MG63 (cell line): Measurements from ENCODE around the gene CCDC85C. TPM values are rescaled to one million over a fixed set of nuclear protein-coding genes. Genes with fewer than 3 reads are reported as not detected.

Experiments
- DNase-seq: peaks from one replicate; pipeline ENCODE4 v3.0.0-alpha.2; 2020
- H3K27me3 ChIP-seq: fragments of 250-450 bp; sonication (Bioruptor Pico); 2 replicates; pipeline ENCODE4 v1.5.1; 2020; ENCODE audit warnings: mild to moderate bottlenecking, moderate library complexity
- H3K36me3 ChIP-seq: fragments of 250-450 bp; sonication (Bioruptor Pico); 2 replicates; pipeline ENCODE4 v1.5.1; 2020; ENCODE audit warnings: mild to moderate bottlenecking, moderate library complexity
- H3K4me3 ChIP-seq: fragments of 250-450 bp; sonication (Bioruptor Pico); 2 replicates; pipeline ENCODE4 v1.5.1; 2020; ENCODE audit warnings: mild to moderate bottlenecking, moderate library complexity
- H3K9me3 ChIP-seq: fragments of 250-450 bp; sonication (Bioruptor Pico); 2 replicates; pipeline ENCODE4 v1.5.1; 2020; ENCODE audit warnings: mild to moderate bottlenecking, moderate library complexity
- total RNA-seq: library from RNA; depleted of rRNA; stranded (reverse); fragments of >200 nt; shearing (Covaris generic); gene quantifications from 2 replicates; pipeline ENCODE4 v1.2.3, GENCODE V29; 2014; ENCODE audit warnings: low replicate concordance

The CCDC85C gene
- total RNA-seq, 1 experiment from 2014 or later = 22.2 TPM

- Histone ChIP-seq H3K36me3 (no peaks in the 10 kb centered on the region), H3K27me3 (no peaks in the 10 kb centered on the region), H3K9me3 (no peaks in the 10 kb centered on the region), H3K4me3 (no peak overlapping the region)
- no peak for DNase-seq
Measured at GRCh38 chr14:99586054-99586760, 17.8 kb downstream of the CCDC85C start.

- DNase-seq = no peak
- no peaks in the 10 kb centered on the region for H3K9me3 ChIP-seq
- no peak overlapping the region for H3K4me3 ChIP-seq
- no peaks in the 10 kb centered on the region for H3K27me3 ChIP-seq
- H3K36me3 ChIP-seq = no peaks in the 10 kb centered on the region
Measured at GRCh38 chr14:99584823-99585222, 19.2 kb downstream of the CCDC85C start.

- H3K4me3 ChIP-seq = no peak overlapping the region
- no peaks in the 10 kb centered on the region for H3K36me3 ChIP-seq
- no peak for DNase-seq
- no peaks in the 10 kb centered on the region for H3K27me3 ChIP-seq
- no peaks in the 10 kb centered on the region for H3K9me3 ChIP-seq
Measured at GRCh38 chr14:99581938-99582337, 22.1 kb downstream of the CCDC85C start.

GRCh38 chr14:99581374-99581773 is 22.6 kb downstream of the CCDC85C start:
- Histone ChIP-seq H3K9me3 (no peaks in the 10 kb centered on the region), H3K27me3 (no peaks in the 10 kb centered on the region), H3K36me3 (no peaks in the 10 kb centered on the region), H3K4me3 (no peak overlapping the region)
- DNase-seq = no peak

GRCh38 chr14:99579903-99580571 is 24.0 kb downstream of the CCDC85C start:
- DNase-seq = peak; percentile 82
- Histone ChIP-seq H3K36me3 (no peaks in the 10 kb centered on the region), H3K27me3 (no peaks in the 10 kb centered on the region), H3K4me3 (no peak overlapping the region), H3K9me3 (no peaks in the 10 kb centered on the region)

GRCh38 chr14:99579120-99579836 is 24.7 kb downstream of the CCDC85C start:
- H3K4me3 ChIP-seq = no peak overlapping the region
- H3K27me3 ChIP-seq = no peaks in the 10 kb centered on the region
- no peaks in the 10 kb centered on the region for H3K36me3 ChIP-seq
- no peak for DNase-seq
- H3K9me3 ChIP-seq = no peaks in the 10 kb centered on the region

- Histone ChIP-seq H3K4me3 (no peak overlapping the region), H3K9me3 (no peaks in the 10 kb centered on the region)
- no peak for DNase-seq
Measured at GRCh38 chr14:99578541-99579101, 25.4 kb downstream of the CCDC85C start.

GRCh38 chr14:99576761-99577705 is 27.0 kb downstream of the CCDC85C start:
- DNase-seq = no peak
- Histone ChIP-seq H3K4me3 (no peak overlapping the region), H3K9me3 (no peaks in the 10 kb centered on the region)

More at GRCh38 chr14:99578541-99579101, 25.4 kb downstream of the CCDC85C start:
- no peaks in the 10 kb centered on the region for H3K27me3 ChIP-seq
- H3K36me3 ChIP-seq = no peaks in the 10 kb centered on the region

GRCh38 chr14:99576304-99576703 is 27.7 kb downstream of the CCDC85C start:
- H3K36me3 ChIP-seq = no peaks in the 10 kb centered on the region
- H3K9me3 ChIP-seq = no peaks in the 10 kb centered on the region
- DNase-seq = no peak
- no peaks in the 10 kb centered on the region for H3K27me3 ChIP-seq
- no peak overlapping the region for H3K4me3 ChIP-seq

More at GRCh38 chr14:99576761-99577705, 27.0 kb downstream of the CCDC85C start:
- Histone ChIP-seq H3K27me3 (no peaks in the 10 kb centered on the region), H3K36me3 (no peaks in the 10 kb centered on the region)

- peak; percentile 87 for DNase-seq
- Histone ChIP-seq H3K9me3 (no peaks in the 10 kb centered on the region), H3K36me3 (no peaks in the 10 kb centered on the region), H3K4me3 (no peak overlapping the region), H3K27me3 (no peaks in the 10 kb centered on the region)
Measured at GRCh38 chr14:99575043-99576023, 28.7 kb downstream of the CCDC85C start.

- Histone ChIP-seq H3K4me3 (no peak overlapping the region), H3K36me3 (no peaks in the 10 kb centered on the region), H3K9me3 (no peaks in the 10 kb centered on the region), H3K27me3 (no peaks in the 10 kb centered on the region)
- peak; percentile 81 for DNase-seq
Measured at GRCh38 chr14:99574099-99574880, 29.7 kb downstream of the CCDC85C start.

- Histone ChIP-seq H3K4me3 (no peak overlapping the region), H3K36me3 (no peaks in the 10 kb centered on the region), H3K9me3 (no peaks in the 10 kb centered on the region), H3K27me3 (no peaks in the 10 kb centered on the region)
- DNase-seq = no peak
Measured at GRCh38 chr14:99573436-99574098, 30.4 kb downstream of the CCDC85C start.

GRCh38 chr14:99573000-99573330 is 31.0 kb downstream of the CCDC85C start:
- Histone ChIP-seq H3K4me3 (no peak overlapping the region), H3K27me3 (no peaks in the 10 kb centered on the region), H3K9me3 (no peaks in the 10 kb centered on the region), H3K36me3 (no peaks in the 10 kb centered on the region)
- no peak for DNase-seq
